PC-3 (cell line): ENCODE results near the gene SPRR3. TPM values are rescaled to one million over a fixed set of nuclear protein-coding genes. Genes with fewer than 3 reads are reported as not detected.
"Not testable (repeated sequence)": the region's sequence is repeated elsewhere in the genome, so short reads cannot be mapped to it uniquely, and the experiment has no call there.

Experiments
- ATAC-seq: fragments of 200-7000 bp; cut with Tn5 transposase; 2 replicates; pipeline ENCODE4 v1.9.1; 2020; ENCODE audit warnings: mild to moderate bottlenecking, moderate library complexity
- BruUV-seq: library from RNA; stranded (reverse); fragments of 400-500 nt; replicated peaks from 2 replicates; lab custom pipeline; 2021; lab: Mats Ljungman, UMichigan
- CTCF ChIA-PET: fragments of 300-600 bp; sonication (Branson Sonifier 250); formaldehyde crosslinking; loops from one replicate; lab custom pipeline; 2022; ENCODE audit warnings: antibody characterized with exemption; lab: Charles Lee
- POLR2A ChIA-PET: fragments of 300-600 bp; sonication (Branson Sonifier 250); formaldehyde crosslinking; loops from one replicate; lab custom pipeline; 2022; ENCODE audit warnings: antibody characterized with exemption; ENCODE audit not compliant: unreplicated experiment; lab: Charles Lee
- DNase-seq: peaks from one replicate; pipeline ENCODE4 v3.0.0-alpha.2; 2015
- H2AFZ ChIP-seq: fragments of 300-600 bp; sonication (generic); 2 replicates; pipeline ENCODE4 v1.6.0; 2016; ENCODE audit warnings: antibody characterized with exemption, low read length
- H3F3A ChIP-seq: fragments of 300-600 bp; sonication (generic); one replicate; pipeline ENCODE4 v1.6.0; 2017; ENCODE audit warnings: antibody characterized with exemption, low read length, control low read depth, mild to moderate bottlenecking; ENCODE audit not compliant: unreplicated experiment
- H3K27ac ChIP-seq: fragments of 300-600 bp; sonication (generic); 2 replicates; pipeline ENCODE4 v1.5.1; 2016; ENCODE audit warnings: mild to moderate bottlenecking, low read length
- H3K27me3 ChIP-seq: fragments of 300-600 bp; sonication (generic); 2 replicates; pipeline ENCODE4 v1.6.1; 2016; ENCODE audit warnings: low read length, mixed read lengths
- H3K36me3 ChIP-seq: fragments of 300-600 bp; sonication (generic); 2 replicates; pipeline ENCODE4 v1.6.1; 2016; ENCODE audit warnings: low read depth, mixed run types, low read length, mixed read lengths
- H3K4me1 ChIP-seq: fragments of 300-600 bp; sonication (generic); 2 replicates; pipeline ENCODE4 v1.5.1; 2016; ENCODE audit warnings: low read length; ENCODE audit not compliant: insufficient read depth
- H3K4me2 ChIP-seq: fragments of 300-600 bp; sonication (generic); 2 replicates; pipeline ENCODE4 v1.6.0; 2016; ENCODE audit warnings: low read length
- H3K4me3 ChIP-seq: fragments of 300-600 bp; sonication (generic); 2 replicates; pipeline ENCODE4 v1.5.1; 2016; ENCODE audit warnings: mild to moderate bottlenecking, low read length, mixed read lengths
- H3K79me2 ChIP-seq: fragments of 300-600 bp; sonication (generic); 2 replicates; pipeline ENCODE4 v1.6.1; 2017; ENCODE audit warnings: low read length, mixed read lengths
- H3K9ac ChIP-seq: fragments of 300-600 bp; sonication (generic); 2 replicates; pipeline ENCODE4 v1.6.0; 2016; ENCODE audit warnings: mild to moderate bottlenecking, low read length
- H3K9me2 ChIP-seq: fragments of 300-600 bp; sonication (generic); replicated peaks from 2 replicates; pipeline ENCODE4 v1.6.1; 2016; ENCODE audit warnings: mixed run types, low read length, mixed read lengths
- H3K9me3 ChIP-seq: fragments of 300-600 bp; sonication (generic); 2 replicates; pipeline ENCODE4 v1.6.1; 2016; ENCODE audit warnings: low read length, mixed read lengths
- H4K20me1 ChIP-seq: fragments of 300-600 bp; sonication (generic); 2 replicates; pipeline ENCODE4 v1.6.1; 2016; ENCODE audit warnings: low read length, mixed read lengths
- EZH2 ChIP-seq: fragments of 300-600 bp; sonication (generic); IDR thresholded peaks from one replicate; pipeline ENCODE4 v1.6.1; 2017; ENCODE audit warnings: antibody characterized with exemption, mild to moderate bottlenecking, low read length; ENCODE audit not compliant: unreplicated experiment
- EZH2phosphoT487 ChIP-seq: fragments of 300-600 bp; sonication (generic); IDR thresholded peaks from 2 replicates; pipeline ENCODE4 v1.6.1; 2018; ENCODE audit warnings: mild to moderate bottlenecking, antibody characterized with exemption, low read length, borderline replicate concordance
- intact Hi-C: fragments of 100-400 bp; cut with micrococcal nuclease; formaldehyde crosslinking; loops from 2 replicates; pipeline ENCODE4 v1.9.0; 2023
- total RNA-seq: library from RNA; depleted of rRNA; stranded (reverse); fragments of >200 nt; gene quantifications from 2 replicates; pipeline ENCODE4 v1.2.3, GENCODE V29; 2014
- TF ChIP-seq, protein P1 (sequence below): fragments of 300-600 bp; sonication (generic); conservative IDR thresholded peaks from 2 replicates; pipeline ENCODE4 v1.5.1; 2017; ENCODE audit warnings: antibody characterized with exemption, low read depth, mild to moderate bottlenecking, low read length

Gene SPRR3
- total RNA-seq, 1 experiment from 2014 or later = 0.51 TPM

DNA sequence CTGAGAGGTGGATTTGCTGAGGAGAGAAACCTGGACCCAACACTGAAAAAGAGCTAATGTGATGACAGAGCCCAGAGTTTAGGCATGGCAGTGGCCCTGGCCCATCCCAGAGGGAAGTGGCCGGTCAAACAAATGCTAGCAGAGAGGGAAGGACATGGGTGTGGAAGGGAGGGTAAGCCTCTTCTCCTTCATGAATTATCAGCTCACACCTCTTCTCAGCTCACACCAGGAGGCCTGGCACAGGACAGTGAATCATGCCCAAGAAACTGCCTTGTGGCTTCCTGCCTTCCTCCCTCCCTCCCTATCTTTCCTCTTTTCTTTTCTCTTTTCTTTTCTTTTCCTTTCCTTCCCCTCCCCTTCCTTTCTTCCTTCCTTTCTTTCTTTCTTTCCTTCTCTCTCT is 1.3 kb upstream of the SPRR3 start:
- H3K27ac ChIP-seq = no peak overlapping the region
- peaks cover 30% of the 10 kb centered on the region for H3K27me3 ChIP-seq
- H4K20me1 ChIP-seq = no peaks in the 10 kb centered on the region
- H3K36me3 ChIP-seq = no peaks in the 10 kb centered on the region
- no peak overlapping the region for H2AFZ ChIP-seq
- H3F3A ChIP-seq = no peaks in the 10 kb centered on the region
- CTCF ChIA-PET = interaction anchor here (0.6 kb wide), 1 partner anchor 471 kb away, joined by 6 read pairs; no protein-coding TSS in a partner anchor
- POLR2A ChIA-PET = no interaction called here
- ATAC-seq (no peak), DNase-seq (no peak)
- no peak overlapping the region for H3K4me2 ChIP-seq
- BruUV-seq = no TSS peak
- TF ChIP-seq EZH2 (no peak), EZH2phosphoT487 (no peak)
- TF ChIP-seq, protein P1, sequence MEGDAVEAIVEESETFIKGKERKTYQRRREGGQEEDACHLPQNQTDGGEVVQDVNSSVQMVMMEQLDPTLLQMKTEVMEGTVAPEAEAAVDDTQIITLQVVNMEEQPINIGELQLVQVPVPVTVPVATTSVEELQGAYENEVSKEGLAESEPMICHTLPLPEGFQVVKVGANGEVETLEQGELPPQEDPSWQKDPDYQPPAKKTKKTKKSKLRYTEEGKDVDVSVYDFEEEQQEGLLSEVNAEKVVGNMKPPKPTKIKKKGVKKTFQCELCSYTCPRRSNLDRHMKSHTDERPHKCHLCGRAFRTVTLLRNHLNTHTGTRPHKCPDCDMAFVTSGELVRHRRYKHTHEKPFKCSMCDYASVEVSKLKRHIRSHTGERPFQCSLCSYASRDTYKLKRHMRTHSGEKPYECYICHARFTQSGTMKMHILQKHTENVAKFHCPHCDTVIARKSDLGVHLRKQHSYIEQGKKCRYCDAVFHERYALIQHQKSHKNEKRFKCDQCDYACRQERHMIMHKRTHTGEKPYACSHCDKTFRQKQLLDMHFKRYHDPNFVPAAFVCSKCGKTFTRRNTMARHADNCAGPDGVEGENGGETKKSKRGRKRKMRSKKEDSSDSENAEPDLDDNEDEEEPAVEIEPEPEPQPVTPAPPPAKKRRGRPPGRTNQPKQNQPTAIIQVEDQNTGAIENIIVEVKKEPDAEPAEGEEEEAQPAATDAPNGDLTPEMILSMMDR = no peak
- no peaks in the 10 kb centered on the region for H3K79me2 ChIP-seq
- H3K4me1 ChIP-seq = no peaks in the 10 kb centered on the region
- intact Hi-C loops = no loop called here
- H3K9me3 ChIP-seq = no peaks in the 10 kb centered on the region
- no peaks in the 10 kb centered on the region for H3K9me2 ChIP-seq
- no peak overlapping the region for H3K4me3 ChIP-seq
- no peak overlapping the region for H3K9ac ChIP-seq

DNA sequence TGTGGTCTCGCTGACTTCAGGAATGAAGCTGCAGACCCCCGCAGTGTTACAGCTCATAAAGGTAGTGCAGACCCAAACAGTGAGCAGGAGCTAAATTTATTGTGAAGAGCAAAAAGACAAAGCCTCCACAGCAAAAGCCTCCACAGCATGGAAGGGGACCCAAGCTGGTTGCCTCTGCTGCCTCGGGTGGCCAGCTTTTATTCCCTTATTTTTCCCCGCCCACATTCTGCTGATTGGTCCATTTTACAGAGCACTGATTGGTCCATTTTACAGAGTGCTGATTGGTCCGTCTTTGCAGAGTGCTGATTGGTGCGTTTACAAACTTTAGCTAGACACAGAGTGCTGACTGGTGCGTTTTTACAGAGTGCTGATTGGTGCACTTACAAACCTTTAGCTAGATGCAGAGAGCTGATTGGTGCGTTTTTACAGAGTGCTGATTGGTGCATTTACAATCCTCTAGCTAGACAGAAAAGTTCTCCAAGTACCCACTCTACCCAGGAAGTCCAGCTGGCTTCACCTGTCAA is 9.7 kb downstream of the SPRR3 start:
- CTCF ChIA-PET, H2AFZ ChIP-seq, H3K9me2 ChIP-seq, H3K4me2 ChIP-seq, H3K36me3 ChIP-seq, BruUV-seq, intact Hi-C loops, H3K79me2 ChIP-seq, H4K20me1 ChIP-seq, H3K4me1 ChIP-seq, H3K27ac ChIP-seq, H3F3A ChIP-seq, POLR2A ChIA-PET, H3K4me3 ChIP-seq, ATAC-seq, DNase-seq, H3K9ac ChIP-seq, H3K9me3 ChIP-seq: not testable (repeated sequence)
- H3K27me3 ChIP-seq = peaks cover 22% of the 10 kb centered on the region; the same call in 1 of the 2 replicates

DNA sequence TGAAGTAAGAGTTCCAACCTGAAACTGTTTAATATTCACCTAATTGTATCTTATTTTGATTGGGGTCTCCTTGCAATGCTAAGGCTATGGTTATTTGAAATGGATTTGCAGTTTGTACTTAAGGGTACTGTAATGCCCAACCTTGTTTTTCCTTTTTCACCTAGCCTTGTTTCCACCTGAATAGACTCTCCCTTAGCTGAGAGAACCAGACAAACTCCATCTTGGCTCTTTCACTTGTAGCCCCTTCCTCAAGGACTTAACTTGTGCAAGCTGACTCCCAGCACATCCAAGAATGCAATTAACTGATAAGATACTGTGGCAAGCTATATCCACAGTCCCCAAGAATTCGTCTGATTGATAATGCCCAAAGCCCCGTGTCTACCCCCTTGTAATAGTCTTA is 20.3 kb downstream of the SPRR3 start:
- POLR2A ChIA-PET = interaction anchor here (0.5 kb wide), 1 partner anchor 11 kb away, joined by 3 read pairs; no protein-coding TSS in a partner anchor
- H3K27ac ChIP-seq, H4K20me1 ChIP-seq, H3K36me3 ChIP-seq, H3K4me3 ChIP-seq, H3F3A ChIP-seq, H3K4me2 ChIP-seq, H3K4me1 ChIP-seq, BruUV-seq, H2AFZ ChIP-seq, H3K9ac ChIP-seq, H3K9me3 ChIP-seq, DNase-seq, H3K9me2 ChIP-seq, intact Hi-C loops, CTCF ChIA-PET, ATAC-seq, H3K79me2 ChIP-seq: not testable (repeated sequence)
- H3K27me3 ChIP-seq = peaks cover 35% of the 10 kb centered on the region; the same call in 1 of the 2 replicates

DNA sequence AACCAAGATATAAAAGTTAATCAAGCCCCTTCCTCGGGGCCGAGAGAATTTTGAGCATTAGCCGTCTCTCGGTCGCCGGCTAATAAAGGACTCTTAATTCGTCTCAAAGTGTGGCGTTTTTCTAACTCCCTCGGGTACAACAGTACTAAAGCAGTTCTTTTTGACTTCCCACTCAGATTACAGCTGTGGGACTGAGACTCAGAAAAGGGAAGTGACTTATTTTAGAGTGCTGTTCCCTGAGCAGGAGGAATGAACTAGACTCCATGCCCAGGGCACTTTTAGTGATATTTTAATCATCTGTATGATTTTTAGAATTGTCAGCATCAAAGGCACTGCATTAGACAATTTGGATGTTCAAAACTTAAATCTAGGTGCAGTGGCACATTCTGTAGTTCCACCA is 20.8 kb downstream of the SPRR3 start:
- H3K27ac ChIP-seq, H3K9ac ChIP-seq, intact Hi-C loops, DNase-seq, H2AFZ ChIP-seq, H3K36me3 ChIP-seq, H3F3A ChIP-seq, H3K79me2 ChIP-seq, H3K9me3 ChIP-seq, H3K4me1 ChIP-seq, BruUV-seq, H3K9me2 ChIP-seq, H3K4me2 ChIP-seq, POLR2A ChIA-PET, ATAC-seq, CTCF ChIA-PET, H4K20me1 ChIP-seq, H3K4me3 ChIP-seq: not testable (repeated sequence)
- H3K27me3 ChIP-seq = peaks cover 35% of the 10 kb centered on the region; the same call in 1 of the 2 replicates
